ENCODE data around the gene ANGEL1. TPM values are rescaled to one million over a fixed set of nuclear protein-coding genes. Genes with fewer than 3 reads are reported as not detected.

The ANGEL1 gene
- total and polyA plus RNA-seq, 2 donors from 2014 or later: 6.3 to 21.5 TPM

- Histone ChIP-seq H3K27ac (ENCODE audit: low read depth in 2 of 2, low read length in 2 of 2) (no peak overlapping the region), H3K36me3 (ENCODE audit: control insufficient read depth in 2 of 3, insufficient read depth in 3 of 3, low read length in 3 of 3) (no peaks in the 10 kb centered on the region), H3K9me3 (ENCODE audit: control insufficient read depth in 2 of 3, insufficient read depth in 1 of 3, low read length in 3 of 3) (no peaks in the 10 kb centered on the region), H3K9ac (ENCODE audit: low read length in 3 of 3) (no peak overlapping the region), H3K4me3 (ENCODE audit: low read length in 3 of 3) (no peak overlapping the region), H3K27me3 (ENCODE audit: control insufficient read depth, insufficient read depth, low read length) (no peaks in the 10 kb centered on the region), H3K4me1 (ENCODE audit: control insufficient read depth in 2 of 3, insufficient read depth in 2 of 3, low read depth in 1 of 3, low read length in 3 of 3) (peaks cover 4 to 18% (median 11%) of the 10 kb centered on the region in 3 donors)
- FAIRE-seq (no peak), DNase-seq (peak in 3 of 5 donors; percentile 5 to 32 (median 24))
- intact Hi-C loops (cut with DNase I): no loop called here
- TF ChIP-seq CTCF (IDR thresholded peaks at IDR 0.05; ENCODE audit: borderline replicate concordance, extremely low read depth, insufficient read depth): no peak
These were observed 42.9 kb downstream of the ANGEL1 start for GRCh38 chr14:76769636-76770292.

GRCh38 chr14:76768671-76769500 is 43.8 kb downstream of the ANGEL1 start:
- TF ChIP-seq CTCF (IDR thresholded peaks at IDR 0.05; ENCODE audit: borderline replicate concordance, extremely low read depth, insufficient read depth): no peak
- intact Hi-C loops (cut with DNase I): no loop called here
- Histone ChIP-seq H3K4me1 (ENCODE audit: control insufficient read depth in 2 of 3, insufficient read depth in 2 of 3, low read depth in 1 of 3, low read length in 3 of 3) (peaks cover 4 to 16% (median 11%) of the 10 kb centered on the region in 3 donors), H3K9me3 (ENCODE audit: control insufficient read depth in 2 of 3, insufficient read depth in 1 of 3, low read length in 3 of 3) (no peaks in the 10 kb centered on the region), H3K4me3 (ENCODE audit: low read length in 3 of 3) (no peak overlapping the region), H3K9ac (ENCODE audit: low read length in 3 of 3) (no peak overlapping the region), H3K27me3 (ENCODE audit: control insufficient read depth, insufficient read depth, low read length) (no peaks in the 10 kb centered on the region), H3K36me3 (ENCODE audit: control insufficient read depth in 2 of 3, insufficient read depth in 3 of 3, low read length in 3 of 3) (no peaks in the 10 kb centered on the region), H3K27ac (ENCODE audit: low read depth in 2 of 2, low read length in 2 of 2) (peak overlapping the region; percentile 77 to 91)
- DNase-seq (peak in 3 of 5 donors; percentile 6 to 67 (median 50)), FAIRE-seq (no peak)

GRCh38 chr14:76767681-76768656 is 44.7 kb downstream of the ANGEL1 start:
- Histone ChIP-seq H3K4me3 (ENCODE audit: low read length in 3 of 3) (no peak overlapping the region), H3K27ac (ENCODE audit: low read depth in 2 of 2, low read length in 2 of 2) (peak overlapping the region; percentile 77 to 91), H3K9ac (ENCODE audit: low read length in 3 of 3) (no peak overlapping the region), H3K27me3 (ENCODE audit: control insufficient read depth, insufficient read depth, low read length) (no peaks in the 10 kb centered on the region), H3K4me1 (ENCODE audit: control insufficient read depth in 2 of 3, insufficient read depth in 2 of 3, low read depth in 1 of 3, low read length in 3 of 3) (peaks cover 2 to 12% (median 11%) of the 10 kb centered on the region in 3 donors), H3K36me3 (ENCODE audit: control insufficient read depth in 2 of 3, insufficient read depth in 3 of 3, low read length in 3 of 3) (no peaks in the 10 kb centered on the region), H3K9me3 (ENCODE audit: control insufficient read depth in 2 of 3, insufficient read depth in 1 of 3, low read length in 3 of 3) (no peaks in the 10 kb centered on the region)
- no peak for TF ChIP-seq CTCF (IDR thresholded peaks at IDR 0.05; ENCODE audit: borderline replicate concordance, extremely low read depth, insufficient read depth)
- peak; percentile 49 to 83 (median 65) for DNase-seq
- intact Hi-C loops (cut with DNase I): no loop called here
- FAIRE-seq: no peak
